K562 (cell line): Measurements from ENCODE around the gene CHERP.
A peak's percentile ranks its signal among the peaks of the same experiment; 100 is the strongest.

Experiments used
- EP300 ChIP-seq: IDR thresholded peaks from 2 replicates; pipeline ENCODE4 v1.6.1; 2012; ENCODE audit warnings: low read length, improper control_type of control experiment
- FOXK1 ChIP-seq: sonication (generic); formaldehyde crosslinking; IDR thresholded peaks from 2 replicates; pipeline ENCODE4 v1.8.0; 2022; ENCODE audit warnings: missing genetic modification reagents, mild to moderate bottlenecking, borderline replicate concordance
- GATAD2A ChIP-seq: fragments of 450-650 bp; IDR thresholded peaks from 2 replicates; pipeline ENCODE4 v1.6.1; 2017
- HDAC2 ChIP-seq: fragments of 450-650 bp; IDR thresholded peaks from 2 replicates; pipeline ENCODE4 v1.6.1; 2016; ENCODE audit warnings: mild to moderate bottlenecking
- HDGF ChIP-seq: fragments of 450-650 bp; IDR thresholded peaks from 2 replicates; pipeline ENCODE4 v1.6.1; 2016
- SMC3 ChIP-seq: conservative IDR thresholded peaks from 2 replicates; pipeline ENCODE4 v1.6.1; 2011; ENCODE audit warnings: low read depth, low read length, improper control_type of control experiment; ENCODE audit not compliant: insufficient read depth
- TF ChIP-seq, protein P1 (sequence below), 3 experiments: IDR thresholded peaks in 2 of 3; conservative IDR thresholded peaks in 1 of 3; 2 replicates each; pipeline ENCODE4 v1.5.1; 2011 to 2012; ENCODE audit warnings: low read length in 3 of 3, mild to moderate bottlenecking in 3 of 3, control low read depth in 2 of 3, improper control_type of control experiment in 1 of 3, inconsistent platforms in 1 of 3, low read depth in 1 of 3, mixed read lengths in 1 of 3, moderate library complexity in 1 of 3; ENCODE audit not compliant: insufficient read depth in 2 of 3

DNA sequence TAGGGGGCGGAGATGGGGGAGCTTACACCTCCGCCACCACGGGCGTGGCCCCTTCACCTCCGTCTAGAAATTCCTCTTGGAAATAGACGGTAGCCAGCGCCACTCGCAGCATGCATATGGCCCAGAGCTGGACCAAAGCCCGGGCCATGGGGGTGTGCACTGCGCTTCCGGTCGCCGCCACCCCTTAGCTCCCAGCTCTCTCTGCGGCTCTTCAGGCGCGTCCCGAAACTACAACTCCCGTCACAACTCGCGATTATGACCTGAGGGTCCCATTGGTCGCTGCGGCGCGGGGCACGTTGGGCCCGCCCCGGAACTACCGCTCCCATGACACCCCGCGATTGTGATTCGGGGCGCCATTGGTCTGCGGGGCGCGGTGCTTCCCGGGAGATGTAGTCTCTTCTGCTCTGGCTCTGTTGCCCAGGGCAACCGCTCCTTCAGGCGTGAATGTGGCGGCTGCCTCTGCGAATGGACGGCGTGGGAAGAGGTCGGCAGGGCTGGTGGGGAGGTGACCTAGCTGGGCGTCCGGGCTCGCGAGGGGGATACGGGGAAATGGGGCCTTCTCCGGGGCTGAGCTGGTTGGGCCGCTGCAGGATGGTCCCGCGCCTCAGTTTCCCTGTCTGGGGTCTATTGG, 46.1 kb downstream of the CHERP start, which contains the start of the genes C19orf44 and CALR3:
- no peak for TF ChIP-seq FOXK1
- TF ChIP-seq, protein P1, sequence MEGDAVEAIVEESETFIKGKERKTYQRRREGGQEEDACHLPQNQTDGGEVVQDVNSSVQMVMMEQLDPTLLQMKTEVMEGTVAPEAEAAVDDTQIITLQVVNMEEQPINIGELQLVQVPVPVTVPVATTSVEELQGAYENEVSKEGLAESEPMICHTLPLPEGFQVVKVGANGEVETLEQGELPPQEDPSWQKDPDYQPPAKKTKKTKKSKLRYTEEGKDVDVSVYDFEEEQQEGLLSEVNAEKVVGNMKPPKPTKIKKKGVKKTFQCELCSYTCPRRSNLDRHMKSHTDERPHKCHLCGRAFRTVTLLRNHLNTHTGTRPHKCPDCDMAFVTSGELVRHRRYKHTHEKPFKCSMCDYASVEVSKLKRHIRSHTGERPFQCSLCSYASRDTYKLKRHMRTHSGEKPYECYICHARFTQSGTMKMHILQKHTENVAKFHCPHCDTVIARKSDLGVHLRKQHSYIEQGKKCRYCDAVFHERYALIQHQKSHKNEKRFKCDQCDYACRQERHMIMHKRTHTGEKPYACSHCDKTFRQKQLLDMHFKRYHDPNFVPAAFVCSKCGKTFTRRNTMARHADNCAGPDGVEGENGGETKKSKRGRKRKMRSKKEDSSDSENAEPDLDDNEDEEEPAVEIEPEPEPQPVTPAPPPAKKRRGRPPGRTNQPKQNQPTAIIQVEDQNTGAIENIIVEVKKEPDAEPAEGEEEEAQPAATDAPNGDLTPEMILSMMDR (IDR thresholded peaks at IDR 0.05 in 2 of 3, conservative IDR thresholded peaks at IDR 0.05 in 1 of 3; ENCODE audit: insufficient read depth in 2 of 3, low read depth in 1 of 3, low read length in 3 of 3): peak in 2 of 3 experiments; percentile 30 to 40; a peak in 2 of 6 replicates
- no peak for TF ChIP-seq SMC3
- no peak for TF ChIP-seq HDAC2
- TF ChIP-seq HDGF: no peak
- TF ChIP-seq GATAD2A: no peak
- TF ChIP-seq EP300: 0 out of 2 replicates have a peak, but pooled peaks have one; percentile 22
